Measurements from ENCODE around the gene DDAH2. TPM values are rescaled to one million over a fixed set of nuclear protein-coding genes. Genes with fewer than 3 reads are reported as not detected.

Gene DDAH2
- total RNA-seq, 1 experiment from 2014 or later, result 43.4 TPM

GRCh38 chr6:31677955-31678354 is 51.1 kb downstream of the DDAH2 start:
- intact Hi-C loops (cut with micrococcal nuclease), result no loop called here
- Histone ChIP-seq H3K9me2 (ENCODE audit: insufficient read depth) (no peaks in the 10 kb centered on the region), H3K4me2 (ENCODE audit: low read length) (no peak overlapping the region), H3K4me1 (ENCODE audit: control insufficient read depth in 1 of 2, insufficient read depth in 2 of 2, low read length in 2 of 2) (peaks cover 4 to 19% of the 10 kb centered on the region in 2 experiments; a peak in 3 of 4 replicates), H4K20me1 (ENCODE audit: insufficient read depth) (no peaks in the 10 kb centered on the region), H3K36me3 (ENCODE audit: control insufficient read depth in 1 of 2, insufficient read depth in 2 of 2, low read length in 2 of 2) (no peaks in the 10 kb centered on the region; a peak in 1 of 4 replicates), H3K27ac (ENCODE audit: low read depth, low read length) (no peak overlapping the region), H3K9me3 (ENCODE audit: control insufficient read depth in 1 of 2, insufficient read depth in 1 of 2, low read depth in 1 of 2, low read length in 2 of 2) (no peaks in the 10 kb centered on the region), H3K9ac (ENCODE audit: low read length) (no peak overlapping the region), H3K79me2 (ENCODE audit: insufficient read depth, low read length) (no peaks in the 10 kb centered on the region), H3K27me3 (ENCODE audit: insufficient read depth, low read length) (no peaks in the 10 kb centered on the region), H2AFZ (ENCODE audit: low read depth, low read length, poor library complexity, severe bottlenecking) (no peak overlapping the region), H3K4me3 (replicated peaks in 1 of 2; ENCODE audit: low read depth in 1 of 2, low read length in 2 of 2) (no peak overlapping the region)
- no peak for DNase-seq (ENCODE audit: low read depth, low spot score)
- ChIA-PET POLR2A (no interaction called here), RAD21 (ENCODE audit: low non-redundant PET in 1 of 2, low total read pairs in 2 of 2, uncharacterized antibody in 2 of 2, unreplicated experiment in 2 of 2) (interaction anchor here in 1 of 2 experiments (0.5 kb wide), 1 partner anchor 27 kb away, joined by 3 read pairs; no protein-coding TSS in a partner anchor), CTCF (no interaction called here)
- no TSS peak for BruUV-seq (replicated peaks)
- TF ChIP-seq TCF7L2 (IDR thresholded peaks at IDR 0.05; ENCODE audit: borderline replicate concordance, extremely low read depth, insufficient read depth, insufficient read length) (no peak), ATF3 (IDR thresholded peaks at IDR 0.05) (no peak), ELF1 (IDR thresholded peaks at IDR 0.05; ENCODE audit: borderline replicate concordance, low read depth) (no peak)
- ATAC-seq, result no peak

Small RNA genes lying within 50 kb of the gene (microRNA-seq; reads per million reads assigned to microRNA genes)
- gene MIR4646 (ENCODE audit: borderline number of aligned reads), result not detected

Other genes starting within 250 kb of the DDAH2 start
- 21.7 TPM for gene MICB, start 231.2 kb downstream of the DDAH2 start, total RNA-seq (2021; ENCODE audit: unreplicated experiment)
- not detected for gene MCCD1, start 200.3 kb downstream of the DDAH2 start, total RNA-seq (2021; ENCODE audit: unreplicated experiment)
- gene DDX39B, start 187.3 kb downstream of the DDAH2 start, total RNA-seq (2021; ENCODE audit: unreplicated experiment), result 545 TPM
- gene ATP6V1G2, start 182.7 kb downstream of the DDAH2 start, total RNA-seq (2021; ENCODE audit: unreplicated experiment), result 1.8 TPM
- 26.6 TPM for gene NFKBIL1, start 181.7 kb downstream of the DDAH2 start, total RNA-seq (2021; ENCODE audit: unreplicated experiment)
- 1.1 TPM for gene LTA, start 157.0 kb downstream of the DDAH2 start, total RNA-seq (2021; ENCODE audit: unreplicated experiment)
- gene TNF, start 153.7 kb downstream of the DDAH2 start, total RNA-seq (2021; ENCODE audit: unreplicated experiment), result 0.59 TPM
- gene LTB, start 146.9 kb downstream of the DDAH2 start, total RNA-seq (2021; ENCODE audit: unreplicated experiment), result 0.64 TPM
- 0.69 TPM for gene LST1, start 143.0 kb downstream of the DDAH2 start, total RNA-seq (2021; ENCODE audit: unreplicated experiment)
- gene NCR3, start 136.3 kb downstream of the DDAH2 start, total RNA-seq (2021; ENCODE audit: unreplicated experiment), result not detected
- not detected for gene AIF1, start 114.1 kb downstream of the DDAH2 start, total RNA-seq (2021; ENCODE audit: unreplicated experiment)
- 250 TPM for gene PRRC2A, start 108.6 kb downstream of the DDAH2 start, total RNA-seq (2021; ENCODE audit: unreplicated experiment)
- 368 TPM for gene BAG6, start 76.6 kb downstream of the DDAH2 start, total RNA-seq (2021; ENCODE audit: unreplicated experiment)
- gene APOM, start 73.4 kb downstream of the DDAH2 start, total RNA-seq (2021; ENCODE audit: unreplicated experiment), result 2.2 TPM
- gene C6orf47, start 68.5 kb downstream of the DDAH2 start, total RNA-seq (2021; ENCODE audit: unreplicated experiment), result 13.4 TPM
- gene GPANK1, start 64.3 kb downstream of the DDAH2 start, total RNA-seq (2021; ENCODE audit: unreplicated experiment), result 14.8 TPM
- 210 TPM for gene CSNK2B, start 63.2 kb downstream of the DDAH2 start, total RNA-seq (2021; ENCODE audit: unreplicated experiment)
- gene LY6G5B, start 59.3 kb downstream of the DDAH2 start, total RNA-seq (2021; ENCODE audit: unreplicated experiment), result 15.4 TPM
- 1.7 TPM for gene LY6G5C, start 48.2 kb downstream of the DDAH2 start, total RNA-seq (2021; ENCODE audit: unreplicated experiment)
- 32.4 TPM for gene ABHD16A, start 26.0 kb downstream of the DDAH2 start, total RNA-seq (2021; ENCODE audit: unreplicated experiment)
- not detected for gene LY6G6F, start 22.4 kb downstream of the DDAH2 start, total RNA-seq (2021; ENCODE audit: unreplicated experiment)
- not detected for gene LY6G6D, start 14.0 kb downstream of the DDAH2 start, total RNA-seq (2021; ENCODE audit: unreplicated experiment)
- 0.54 TPM for gene LY6G6C, start 7.6 kb downstream of the DDAH2 start, total RNA-seq (2021; ENCODE audit: unreplicated experiment)
- gene MPIG6B, start 5.9 kb downstream of the DDAH2 start, total RNA-seq (2021; ENCODE audit: unreplicated experiment), result 0.42 TPM
- gene CLIC1, start 7.2 kb upstream of the DDAH2 start, total RNA-seq (2021; ENCODE audit: unreplicated experiment), result 432 TPM
- gene MSH5, start 10.7 kb upstream of the DDAH2 start, total RNA-seq (2021; ENCODE audit: unreplicated experiment), result 90.4 TPM
- 18.2 TPM for gene SAPCD1, start 33.4 kb upstream of the DDAH2 start, total RNA-seq (2021; ENCODE audit: unreplicated experiment)
- 14.6 TPM for gene VWA7, start 48.0 kb upstream of the DDAH2 start, total RNA-seq (2021; ENCODE audit: unreplicated experiment)
- 254 TPM for gene VARS1, start 66.5 kb upstream of the DDAH2 start, total RNA-seq (2021; ENCODE audit: unreplicated experiment)
- 89.7 TPM for gene LSM2, start 77.7 kb upstream of the DDAH2 start, total RNA-seq (2021; ENCODE audit: unreplicated experiment)
- gene HSPA1L, start 86.0 kb upstream of the DDAH2 start, total RNA-seq (2021; ENCODE audit: unreplicated experiment), result 0.12 TPM
- gene HSPA1A, start 86.2 kb upstream of the DDAH2 start, total RNA-seq (2021; ENCODE audit: unreplicated experiment), result 5.0 TPM
- 214 TPM for gene HSPA1B, start 98.4 kb upstream of the DDAH2 start, total RNA-seq (2021; ENCODE audit: unreplicated experiment)
- 15.1 TPM for gene NEU1, start 133.5 kb upstream of the DDAH2 start, total RNA-seq (2021; ENCODE audit: unreplicated experiment)
- 0.74 TPM for gene SLC44A4, start 149.7 kb upstream of the DDAH2 start, total RNA-seq (2021; ENCODE audit: unreplicated experiment)
- 84.0 TPM for gene EHMT2, start 168.4 kb upstream of the DDAH2 start, total RNA-seq (2021; ENCODE audit: unreplicated experiment)
- 10.3 TPM for gene ZBTB12, start 172.8 kb upstream of the DDAH2 start, total RNA-seq (2021; ENCODE audit: unreplicated experiment)
- gene C2, start 198.4 kb upstream of the DDAH2 start, total RNA-seq (2021; ENCODE audit: unreplicated experiment), result 3.1 TPM
- gene CFB, start 216.8 kb upstream of the DDAH2 start, total RNA-seq (2021; ENCODE audit: unreplicated experiment), result 1.5 TPM
- gene NELFE, start 229.7 kb upstream of the DDAH2 start, total RNA-seq (2021; ENCODE audit: unreplicated experiment), result 68.3 TPM
- 68.0 TPM for gene SKIC2, start 229.9 kb upstream of the DDAH2 start, total RNA-seq (2021; ENCODE audit: unreplicated experiment)
- 16.4 TPM for gene DXO, start 242.8 kb upstream of the DDAH2 start, total RNA-seq (2021; ENCODE audit: unreplicated experiment)